Body of pancreas (tissue), 4 donors: ENCODE data around the gene ELK4. TPM values are rescaled to one million over a fixed set of nuclear protein-coding genes. Genes with fewer than 3 reads are reported as not detected.

ENCODE experiments used
- ATAC-seq: fragments of 150-250 bp; one replicate; pipeline ENCODE4 v1.9.1; 2016
- DNase-seq, 4 donors: peaks; one replicate each; pipeline ENCODE4 v3.0.0-alpha.2; 2019
- H3K27ac ChIP-seq, 4 donors: fragments of 200-600 bp; sonication (generic); 1 replicate in 3 of 4; 2 replicates in 1 of 4; pipeline versions ENCODE4 v1.5.1 to v1.6.1; 2016 to 2019; ENCODE audit warnings: mild to moderate bottlenecking in 1 of 4, mixed read lengths in 1 of 4, moderate library complexity in 1 of 4
- H3K27me3 ChIP-seq, 2 donors: fragments of 200-600 bp; sonication (generic); one replicate each; pipeline ENCODE4 v1.6.0; 2016; ENCODE audit warnings: mild to moderate bottlenecking in 1 of 2
- H3K36me3 ChIP-seq, 2 donors: fragments of 200-600 bp; sonication (generic); replicated peaks in 1 of 2; 2 replicates each; pipeline ENCODE4 v1.5.1; 2016; ENCODE audit warnings: low read depth in 2 of 2; ENCODE audit not compliant: insufficient read depth in 1 of 2
- H3K4me1 ChIP-seq: fragments of 200-600 bp; sonication (generic); one replicate; pipeline ENCODE4 v1.6.0; 2016
- H3K4me3 ChIP-seq, 2 donors: fragments of 200-600 bp; sonication (generic); 1 replicate in 1 of 2; 2 replicates in 1 of 2; pipeline ENCODE4 v1.5.1; 2016 to 2019
- H3K9me3 ChIP-seq, 3 donors: fragments of 200-600 bp; sonication (generic); 1 replicate in 2 of 3; 2 replicates in 1 of 3; pipeline ENCODE4 v1.5.1; 2016
- CTCF ChIP-seq, 7 experiments: fragments of 450-650 bp in 4 of 7; fragments of 200-600 bp in 3 of 7; sonication (generic) in 3 of 7; IDR thresholded peaks; one replicate each; pipeline ENCODE4 v1.5.1; 2016 to 2019; ENCODE audit warnings: antibody characterized with exemption in 7 of 7
- POLR2A ChIP-seq, 3 donors: fragments of 450-650 bp; IDR thresholded peaks; one replicate each; pipeline ENCODE4 v1.6.1; 2016; ENCODE audit warnings: antibody characterized with exemption in 3 of 3, mild to moderate bottlenecking in 2 of 3
- WGBS, 2 donors: methylation state at CpG; one replicate each; pipeline ENCODE4 v1.1.5; 2017; 5-methylcytosine and 5-hydroxymethylcytosine counted together
- intact Hi-C: fragments of 100-400 bp; cut with DNase I; formaldehyde crosslinking; loops from one replicate; pipeline ENCODE4 v1.15.1; 2023
- total RNA-seq, 2 donors: library from RNA; depleted of rRNA; stranded (reverse); fragments of >200 nt; gene quantifications; one replicate each; pipeline ENCODE4 v1.1.0, GENCODE V29; 2016

The ELK4 gene
- total RNA-seq, 2 donors from 2014 or later, result 16.6 to 17.8 TPM

- intact Hi-C loops, result no loop called here
- DNase-seq, result peak; percentile 49 to 75 (median 67)
- Histone ChIP-seq H3K4me3 (no peak overlapping the region), H3K27ac (peak overlapping the region in 3 of 4 donors; percentile 41 to 48 (median 42)), H3K9me3 (no peaks in the 10 kb centered on the region), H3K36me3 (no peaks in the 10 kb centered on the region), H3K4me1 (peaks cover 51% of the 10 kb centered on the region), H3K27me3 (no peaks in the 10 kb centered on the region)
- 52 to 74% methylated on average over 8 to 12 of the region's 13 CpGs for WGBS, 2 donors
- TF ChIP-seq CTCF (IDR thresholded peaks at IDR 0.05), result no peak
- TF ChIP-seq POLR2A (IDR thresholded peaks at IDR 0.05), result no peak
- peak; percentile 48 for ATAC-seq
These were observed 45.7 kb downstream of the ELK4 start for GRCh38 chr1:205585835-205586785.

DNA sequence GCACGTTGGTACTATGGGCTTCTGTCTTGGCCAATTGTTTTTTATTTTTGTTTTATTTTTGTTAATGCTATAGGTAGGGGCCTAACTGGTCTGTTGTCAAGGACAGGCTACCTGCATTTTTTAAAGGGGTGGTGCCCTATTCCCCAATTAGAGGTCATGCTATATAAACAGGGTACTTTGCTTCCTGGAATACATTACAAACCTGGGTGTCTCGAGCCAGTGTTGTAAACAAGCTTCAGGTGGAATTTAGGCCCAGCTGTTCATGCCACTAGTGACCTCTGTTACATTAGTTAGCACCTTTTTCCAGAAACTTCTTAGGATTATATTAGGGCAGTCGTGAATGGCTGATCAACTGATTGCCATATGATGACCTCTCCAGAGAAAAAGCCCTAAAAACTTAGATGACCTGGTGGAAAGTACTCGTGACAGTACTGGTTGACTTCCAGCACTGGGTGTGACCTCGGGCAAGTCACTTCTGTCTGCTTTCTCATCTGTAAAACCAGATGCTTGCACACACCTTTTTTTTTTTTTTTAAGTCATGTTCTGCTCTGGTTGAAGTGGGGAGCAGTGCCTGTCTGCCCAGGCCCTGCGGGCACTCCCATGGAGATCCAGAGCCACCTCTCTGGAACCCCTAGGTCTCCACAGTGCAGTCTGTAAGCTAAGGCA lies 46.5 kb downstream of the ELK4 start:
- Histone ChIP-seq H3K27me3 (no peaks in the 10 kb centered on the region), H3K36me3 (no peaks in the 10 kb centered on the region), H3K27ac (peak overlapping the region in 3 of 4 donors; percentile 41 to 48 (median 42)), H3K4me3 (no peak overlapping the region), H3K4me1 (peaks cover 44% of the 10 kb centered on the region), H3K9me3 (no peaks in the 10 kb centered on the region)
- no peak for TF ChIP-seq POLR2A (IDR thresholded peaks at IDR 0.05)
- TF ChIP-seq CTCF (IDR thresholded peaks at IDR 0.05), result no peak
- WGBS, 2 donors, result 46 to 51% methylated on average over 6 of the region's 6 CpGs
- ATAC-seq, result peak; percentile 21
- intact Hi-C loops, result no loop called here
- DNase-seq, result no peak

DNA sequence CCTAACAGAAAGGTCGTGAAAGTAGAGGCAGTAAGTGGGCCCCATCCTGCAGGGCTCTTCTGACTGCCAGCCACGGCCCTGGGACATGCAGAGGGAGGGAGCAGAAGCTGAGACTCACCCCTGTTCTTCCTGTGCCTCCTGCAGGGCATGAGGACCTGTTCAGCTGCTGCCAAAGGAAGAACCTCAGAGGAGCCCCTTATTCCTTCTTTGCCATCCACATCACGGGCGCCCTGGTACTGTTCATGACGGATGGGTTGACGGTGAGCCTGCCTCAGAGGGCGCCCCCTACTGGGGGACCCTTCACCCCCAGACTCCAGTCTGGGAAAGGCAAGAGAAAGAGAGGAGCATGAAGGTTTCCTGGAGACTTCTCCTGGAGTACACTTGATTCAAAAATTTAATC lies 47.1 kb downstream of the ELK4 start:
- intact Hi-C loops, result no loop called here

DNA sequence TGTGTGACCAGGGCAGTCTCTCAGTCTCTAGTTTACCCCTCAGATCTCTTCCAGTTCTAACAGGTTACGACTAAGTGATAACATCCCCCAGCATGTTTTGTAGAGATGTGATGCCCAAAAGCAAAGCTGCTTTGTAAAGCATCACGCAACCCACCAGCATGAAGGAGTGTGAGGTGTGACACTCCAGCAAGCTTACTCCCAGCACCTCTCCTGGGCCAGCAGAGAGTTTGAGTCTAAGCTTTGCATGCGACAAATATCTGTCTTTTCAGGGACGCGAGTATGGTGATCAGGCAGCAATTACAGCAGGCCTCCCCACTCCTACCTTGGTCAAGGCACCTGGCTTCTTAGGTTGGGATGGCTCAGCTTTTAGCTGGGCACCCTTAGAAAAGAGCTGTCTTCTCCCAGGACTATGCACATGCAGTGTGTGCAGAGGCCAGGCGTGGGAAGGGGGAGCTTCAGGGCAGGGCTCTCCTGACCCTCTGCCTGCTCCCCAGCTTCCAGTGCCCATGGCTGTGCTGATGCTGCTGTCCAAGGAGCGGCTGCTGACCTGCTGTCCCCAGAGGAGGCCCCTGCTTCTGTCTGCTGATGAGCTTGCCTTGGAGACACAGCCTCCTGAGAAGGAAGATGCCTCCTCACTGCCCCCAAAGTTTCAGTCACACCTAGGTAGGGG lies 48.2 kb downstream of the ELK4 start:
- no peaks in the 10 kb centered on the region for H3K9me3 ChIP-seq
- H3K4me1 ChIP-seq, result peaks cover 37% of the 10 kb centered on the region
- H3K27me3 ChIP-seq, result no peaks in the 10 kb centered on the region
- H3K36me3 ChIP-seq, result no peaks in the 10 kb centered on the region
- peak overlapping the region in 1 of 4 donors; percentile 67 for H3K27ac ChIP-seq
- intact Hi-C loops, result no loop called here
- 80 to 94% methylated on average over 6 to 7 of the region's 7 CpGs for WGBS, 2 donors
- peak in 2 of 4 donors; percentile 0 to 6 for DNase-seq
- H3K4me3 ChIP-seq, result no peak overlapping the region
- TF ChIP-seq POLR2A (IDR thresholded peaks at IDR 0.05), result no peak
- TF ChIP-seq CTCF (IDR thresholded peaks at IDR 0.05), result no peak
- ATAC-seq, result no peak

More for the DNA sequence above, 47.1 kb downstream of the ELK4 start:
- Histone ChIP-seq H3K27ac (no peak overlapping the region), H3K27me3 (no peaks in the 10 kb centered on the region), H3K36me3 (no peaks in the 10 kb centered on the region), H3K4me3 (no peak overlapping the region), H3K4me1 (peaks cover 39% of the 10 kb centered on the region), H3K9me3 (no peaks in the 10 kb centered on the region)
- ATAC-seq (no peak), DNase-seq (peak in 1 of 4 donors; percentile 12)
- TF ChIP-seq CTCF (IDR thresholded peaks at IDR 0.05), result peak in 1 of 7 experiments; percentile 8
- no peak for TF ChIP-seq POLR2A (IDR thresholded peaks at IDR 0.05)
- 68 to 86% methylated on average over 6 to 7 of the region's 7 CpGs for WGBS, 2 donors
